Astrocyte of the cerebellum (primary cell): ENCODE measurements around the gene CH25H.
"Not testable (repeated sequence)": the region's sequence is repeated elsewhere in the genome, so short reads cannot be mapped to it uniquely, and the experiment has no call there.

Source experiments
- DNase-seq: peaks from one replicate; pipeline ENCODE4 v3.0.0-alpha.2; 2011; ENCODE audit warnings: low read depth
- H3K4me3 ChIP-seq: 2 replicates; pipeline ENCODE4 v1.5.1; 2011; ENCODE audit warnings: mild to moderate bottlenecking, low read depth, low read length, moderate library complexity
- CTCF ChIP-seq: IDR thresholded peaks from 2 replicates; pipeline ENCODE4 v1.5.1; 2012; ENCODE audit warnings: low read length, low read depth, moderate library complexity, mild to moderate bottlenecking; ENCODE audit errors: missing control alignments
- in situ Hi-C: cut with HindIII; loops from 2 replicates; pipeline ENCODE4 v1.10.0; 2017; ENCODE audit warnings: low sequenced_read_pairs

The CH25H gene

GRCh38 chr10:89250865-89251408, 43.8 kb upstream of the CH25H start:
- no peak for TF ChIP-seq CTCF
- H3K4me3 ChIP-seq = peak overlapping the region; percentile 96
- no peak for DNase-seq
- in situ Hi-C loops = no loop called here

- in situ Hi-C loops = no loop called here
- TF ChIP-seq CTCF = no peak
- H3K4me3 ChIP-seq = no peak overlapping the region
- DNase-seq = no peak
Observed at GRCh38 chr10:89248990-89249389, 41.9 kb upstream of the CH25H start.

DNA sequence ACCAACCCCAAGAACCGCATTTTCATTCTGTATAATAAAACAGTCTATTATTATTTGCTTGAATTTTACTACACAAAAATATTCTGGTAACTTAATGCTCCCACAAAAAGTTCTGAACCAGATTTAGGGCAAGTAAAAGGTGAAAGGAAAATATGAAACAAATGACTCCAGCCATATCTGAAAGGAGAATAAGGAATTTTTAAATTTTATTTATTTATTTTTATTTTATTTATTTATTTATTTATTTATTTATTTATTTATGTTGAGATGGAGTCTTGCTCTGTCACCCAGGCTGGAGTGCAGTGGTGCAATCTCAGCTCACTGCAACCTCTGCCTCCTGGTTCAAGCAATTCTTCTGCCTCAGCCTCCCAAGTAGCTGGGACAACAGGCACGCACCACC, 40.5 kb upstream of the CH25H start:
- in situ Hi-C loops, DNase-seq, H3K4me3 ChIP-seq: not testable (repeated sequence)

DNA sequence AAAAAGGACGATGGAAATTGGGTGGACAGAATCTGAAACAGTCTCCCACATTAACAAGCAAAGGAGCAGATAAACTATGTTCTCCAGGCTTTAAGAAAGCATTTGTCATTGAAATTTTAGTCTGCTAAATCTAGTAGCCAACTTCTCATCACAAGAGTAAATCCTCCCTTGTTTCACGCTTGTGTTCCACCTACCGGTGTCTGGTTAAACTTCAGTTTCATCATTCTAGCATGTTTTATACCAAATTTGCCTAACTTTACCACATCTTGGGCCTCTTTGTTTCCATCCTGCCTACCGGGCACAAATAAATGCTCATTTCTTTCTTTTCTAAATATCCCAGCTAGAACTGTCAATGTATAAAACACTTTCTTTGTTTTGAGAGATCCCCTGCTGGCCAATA, 38.7 kb upstream of the CH25H start:
- no peak overlapping the region for H3K4me3 ChIP-seq
- DNase-seq = no peak
- in situ Hi-C loops = no loop called here
- no peak for TF ChIP-seq CTCF

- in situ Hi-C loops = no loop called here
- H3K4me3 ChIP-seq = no peak overlapping the region
- DNase-seq = no peak
- TF ChIP-seq CTCF = no peak
Observed at GRCh38 chr10:89242840-89243568, 35.9 kb upstream of the CH25H start.

DNA sequence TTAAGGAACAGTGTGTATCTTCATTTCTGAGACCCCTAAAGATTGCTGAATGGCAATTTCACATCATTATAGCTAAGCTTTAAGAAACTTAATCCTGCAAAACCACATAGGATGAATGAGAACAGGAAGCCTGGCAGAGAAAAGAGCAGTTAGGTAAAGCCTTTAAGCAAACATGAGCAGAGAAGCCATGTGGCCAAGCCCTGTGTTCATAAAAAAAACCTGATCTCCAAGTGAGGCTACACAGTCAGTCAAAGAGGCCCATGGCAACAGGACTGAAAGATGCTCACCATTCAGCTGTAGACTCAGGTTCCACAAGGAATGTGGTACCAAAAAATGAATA, 35.2 kb upstream of the CH25H start:
- in situ Hi-C loops = no loop called here
- TF ChIP-seq CTCF = no peak
- DNase-seq = no peak
- H3K4me3 ChIP-seq = no peak overlapping the region

DNA sequence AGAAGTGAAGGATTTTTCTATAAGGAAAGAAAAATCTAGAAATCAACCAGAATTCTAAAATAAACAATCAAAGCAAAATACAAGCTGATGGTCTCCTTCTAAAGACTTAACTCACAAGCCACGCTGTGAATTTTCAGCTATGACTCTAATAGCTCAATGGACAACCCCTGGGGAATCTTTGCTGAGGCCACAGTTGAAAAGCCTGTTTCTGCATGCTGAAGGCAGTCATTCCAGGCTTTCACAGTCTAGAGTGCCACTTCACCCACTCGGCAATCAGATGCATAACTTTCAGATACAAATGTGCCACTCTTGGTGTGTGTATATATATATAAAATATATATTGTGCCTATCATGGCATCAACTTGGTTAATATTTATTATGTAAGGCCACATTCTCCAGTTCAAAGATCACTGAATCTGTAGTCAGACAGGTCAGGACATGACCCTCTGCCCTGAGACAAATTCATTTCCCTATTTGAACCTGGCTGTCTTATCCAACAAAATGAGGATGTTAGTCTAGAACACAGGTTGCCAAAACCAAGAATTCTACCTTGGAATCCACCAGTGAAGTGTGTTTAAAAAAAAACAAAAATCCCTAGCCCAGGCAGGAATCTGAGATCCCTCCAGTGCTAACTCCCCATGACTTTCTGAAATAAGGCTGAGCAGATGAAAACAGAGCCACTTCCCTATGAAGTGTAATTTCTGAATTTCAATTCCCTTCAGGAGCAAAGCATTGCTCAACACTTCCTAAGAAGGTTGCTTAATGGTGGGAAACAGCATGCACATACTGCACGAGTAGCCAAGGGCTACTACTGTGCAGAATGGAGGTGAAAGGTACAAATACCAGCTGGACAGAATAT, 34.6 kb upstream of the CH25H start:
- TF ChIP-seq CTCF = no peak
- no peak for DNase-seq
- in situ Hi-C loops = no loop called here
- H3K4me3 ChIP-seq = no peak overlapping the region
